Stimulated activated CD4-positive, alpha-beta T cell treated with anti-CD3 and anti-CD28 coated beads, TNF-alpha, amount 100 ng/mL, for 1 hour (primary cell): ENCODE results near the gene SLC5A3.

ENCODE experiments used
- DNase-seq, 3 donors: peaks; one replicate each; pipeline ENCODE4 v3.0.0-alpha.2; 2020; ENCODE audit warnings: low read depth in 3 of 3, low spot score in 1 of 3

The SLC5A3 gene

GRCh38 chr21:34097442-34097841 lies 24.1 kb downstream of the SLC5A3 start:
- DNase-seq, result no peak

- no peak for DNase-seq
Measured at GRCh38 chr21:34100337-34100736, 27.0 kb downstream of the SLC5A3 start.

- no peak for DNase-seq
Measured at GRCh38 chr21:34100790-34101189, 27.4 kb downstream of the SLC5A3 start.

GRCh38 chr21:34105947-34106541 lies 32.7 kb downstream of the SLC5A3 start:
- no peak for DNase-seq

GRCh38 chr21:34107606-34108005 lies 34.2 kb downstream of the SLC5A3 start:
- DNase-seq, result no peak

- DNase-seq, result no peak
Measured at GRCh38 chr21:34109075-34109474, 35.7 kb downstream of the SLC5A3 start.

GRCh38 chr21:34110594-34111202 lies 37.3 kb downstream of the SLC5A3 start:
- DNase-seq, result no peak

- DNase-seq, result no peak
Measured at GRCh38 chr21:34112316-34113033, 39.1 kb downstream of the SLC5A3 start.

GRCh38 chr21:34113842-34114241 lies 40.5 kb downstream of the SLC5A3 start:
- DNase-seq, result no peak

- no peak for DNase-seq
Measured at GRCh38 chr21:34115160-34115559, 41.8 kb downstream of the SLC5A3 start.

GRCh38 chr21:34116569-34116968 lies 43.2 kb downstream of the SLC5A3 start:
- no peak for DNase-seq

GRCh38 chr21:34120867-34121266 lies 47.5 kb downstream of the SLC5A3 start:
- no peak for DNase-seq

- no peak for DNase-seq
Measured at GRCh38 chr21:34122047-34122446, 48.7 kb downstream of the SLC5A3 start.
